ENCODE data around the gene CAMSAP3.

GRCh38 chr19:7556696-7557315 lies 38.9 kb upstream of the CAMSAP3 start:
- no peak for TF ChIP-seq EZH2phosphoT487 (IDR thresholded peaks at IDR 0.05; ENCODE audit: low read length)
- no peak for TF ChIP-seq CTCF (IDR thresholded peaks at IDR 0.05; ENCODE audit: low read length)

All from MM.1S (cell line).